Measurements from ENCODE around the gene MUC3A.

GRCh38 chr7:100963874-100964273, 14.5 kb downstream of the MUC3A start:
- TF ChIP-seq CTCF (IDR thresholded peaks at IDR 0.05) (no peak), POLR2A (IDR thresholded peaks at IDR 0.05) (no peak)

Measured in prostate gland (tissue), 2 donors.